Ishikawa (cell line): ENCODE results near the gene RABGAP1L.

Source experiments
- CEBPB ChIP-seq: IDR thresholded peaks from 2 replicates; pipeline ENCODE4 v1.6.1; 2012
- CREB1 ChIP-seq: IDR thresholded peaks from 2 replicates; pipeline ENCODE4 v1.6.1; 2012; ENCODE audit warnings: low read depth
- EGR1 ChIP-seq: IDR thresholded peaks from 2 replicates; pipeline ENCODE4 v1.6.1; 2012
- EP300 ChIP-seq: IDR thresholded peaks from 2 replicates; pipeline ENCODE4 v1.6.1; 2012; ENCODE audit warnings: borderline replicate concordance
- FOXM1 ChIP-seq: IDR thresholded peaks from 2 replicates; pipeline ENCODE4 v1.6.1; 2012; ENCODE audit warnings: low read depth, borderline replicate concordance
- NFIC ChIP-seq: IDR thresholded peaks from 2 replicates; pipeline ENCODE4 v1.6.1; 2012
- RAD21 ChIP-seq: IDR thresholded peaks from 2 replicates; pipeline ENCODE4 v1.6.1; 2012; ENCODE audit warnings: low read depth
- REST ChIP-seq: IDR thresholded peaks from 2 replicates; pipeline ENCODE4 v1.6.1; 2012; ENCODE audit warnings: low read depth, mild to moderate bottlenecking
- TAF1 ChIP-seq: IDR thresholded peaks from 2 replicates; pipeline ENCODE4 v1.6.1; 2012; ENCODE audit warnings: low read depth, mild to moderate bottlenecking
- TCF12 ChIP-seq: IDR thresholded peaks from 2 replicates; pipeline ENCODE4 v1.6.1; 2012; ENCODE audit warnings: low read depth
- TEAD4 ChIP-seq: IDR thresholded peaks from 2 replicates; pipeline ENCODE4 v1.6.1; 2012
- USF1 ChIP-seq: IDR thresholded peaks from 2 replicates; pipeline ENCODE4 v1.6.1; 2012
- YY1 ChIP-seq: IDR thresholded peaks from 2 replicates; pipeline ENCODE4 v1.6.1; 2012; ENCODE audit warnings: low read depth
- ZBTB7A ChIP-seq: IDR thresholded peaks from 2 replicates; pipeline ENCODE4 v1.6.1; 2012; ENCODE audit warnings: low read depth
- TF ChIP-seq, protein P1 (sequence below): IDR thresholded peaks from 2 replicates; pipeline ENCODE4 v1.6.1; 2012

The RABGAP1L gene

GRCh38 chr1:174654560-174654959, 495.2 kb downstream of the RABGAP1L start:
- TF ChIP-seq CEBPB (no peak), TEAD4 (no peak), CREB1 (no peak)

DNA sequence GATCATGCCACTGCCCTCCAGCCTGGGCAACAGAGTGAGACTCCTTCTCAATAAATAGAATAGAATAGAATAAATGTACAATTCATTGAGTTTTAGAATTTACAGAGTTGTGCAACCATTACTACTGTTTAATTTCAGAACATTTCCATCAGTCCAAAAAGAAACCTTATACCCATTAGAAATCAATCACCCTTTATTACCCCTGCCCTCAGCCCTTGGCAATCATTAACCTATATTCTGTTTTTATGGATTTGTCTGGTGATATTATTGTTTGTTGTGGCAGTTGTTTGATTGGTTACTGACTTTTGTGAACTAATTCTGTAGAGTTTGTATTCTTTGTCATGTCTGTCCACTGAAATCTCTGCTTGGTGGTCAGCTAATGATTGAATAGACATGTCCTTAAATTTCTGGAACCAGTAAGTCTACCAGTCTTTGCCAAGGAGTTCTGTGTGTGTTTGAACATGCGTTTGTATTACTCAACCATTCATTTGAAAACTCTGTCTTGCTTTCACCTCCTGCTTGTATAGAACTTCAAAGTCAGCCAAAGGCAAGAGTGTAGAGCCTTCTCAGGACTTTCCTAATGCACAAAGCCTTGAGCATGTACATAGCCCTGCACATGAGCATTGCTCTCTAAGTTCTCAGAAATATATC, 497.2 kb downstream of the RABGAP1L start:
- TF ChIP-seq EP300 (no peak), CEBPB (no peak), TAF1 (no peak), TCF12 (no peak), USF1 (no peak), FOXM1 (no peak), EGR1 (no peak), NFIC (no peak)
- TF ChIP-seq, protein P1, sequence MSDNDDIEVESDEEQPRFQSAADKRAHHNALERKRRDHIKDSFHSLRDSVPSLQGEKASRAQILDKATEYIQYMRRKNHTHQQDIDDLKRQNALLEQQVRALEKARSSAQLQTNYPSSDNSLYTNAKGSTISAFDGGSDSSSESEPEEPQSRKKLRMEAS, result no peak

- no peak for TF ChIP-seq USF1
- no peak for TF ChIP-seq TCF12
- TF ChIP-seq TAF1, result no peak
- TF ChIP-seq RAD21, result no peak
- no peak for TF ChIP-seq EP300
- TF ChIP-seq REST, result no peak
- TF ChIP-seq, protein P1, result no peak
These were observed 498.1 kb downstream of the RABGAP1L start for GRCh38 chr1:174657411-174657810.

DNA sequence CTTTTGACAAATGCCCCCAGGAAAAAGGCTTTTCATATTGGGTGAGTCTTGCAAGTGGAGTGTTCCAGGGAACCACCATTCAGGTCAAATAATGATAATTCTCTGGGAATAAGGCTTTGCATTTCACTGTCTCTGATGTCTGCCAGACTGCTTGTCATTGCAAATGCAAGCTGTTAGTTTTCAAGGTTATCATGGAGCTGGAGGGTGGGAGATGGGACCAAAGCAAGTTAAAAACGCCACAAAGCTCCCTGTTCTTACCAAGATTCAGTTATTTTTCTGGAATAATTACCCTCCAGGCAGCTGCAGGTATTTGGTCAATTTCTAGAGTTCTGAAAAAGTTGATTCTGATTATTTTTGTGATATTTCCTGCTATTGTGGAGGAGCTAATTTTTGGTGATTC, 498.6 kb downstream of the RABGAP1L start:
- TF ChIP-seq FOXM1, result no peak

- TF ChIP-seq, protein P1, result no peak
- TF ChIP-seq EGR1, result no peak
- no peak for TF ChIP-seq CEBPB
- no peak for TF ChIP-seq TCF12
- no peak for TF ChIP-seq REST
- no peak for TF ChIP-seq CREB1
- no peak for TF ChIP-seq NFIC
- no peak for TF ChIP-seq EP300
These were observed 500.5 kb downstream of the RABGAP1L start for GRCh38 chr1:174659823-174660222.

DNA sequence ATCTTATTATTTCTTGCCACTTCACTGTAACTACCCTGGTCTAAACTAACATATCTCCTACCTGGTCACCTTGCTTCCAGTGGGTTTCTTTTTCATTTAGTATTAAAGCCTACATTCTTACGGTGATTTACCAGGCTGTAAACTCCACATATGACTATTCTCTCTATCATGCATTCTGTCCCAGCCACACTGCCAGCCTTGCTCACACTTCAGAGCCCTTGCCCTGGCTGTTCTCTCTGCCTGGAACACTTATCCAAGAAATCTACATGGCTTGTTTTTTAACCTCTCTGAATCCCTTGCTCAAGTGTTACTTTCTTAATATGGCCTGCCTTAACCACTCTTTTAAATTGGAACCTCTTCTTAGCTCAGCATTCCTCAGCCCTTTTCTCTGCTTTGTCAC, 501.2 kb downstream of the RABGAP1L start:
- TF ChIP-seq RAD21 (no peak), CEBPB (no peak), FOXM1 (no peak), EP300 (no peak), USF1 (no peak), TEAD4 (no peak), NFIC (no peak), YY1 (no peak)

GRCh38 chr1:174663358-174663757, 504.0 kb downstream of the RABGAP1L start:
- TF ChIP-seq, protein P1, result no peak
- TF ChIP-seq EGR1 (no peak), CREB1 (no peak), RAD21 (no peak), YY1 (no peak), TAF1 (no peak), REST (no peak), TEAD4 (no peak), FOXM1 (no peak), TCF12 (no peak), NFIC (no peak), EP300 (no peak), USF1 (no peak), ZBTB7A (no peak), CEBPB (no peak)
